Measurements from ENCODE around the gene DCAKD. TPM values are rescaled to one million over a fixed set of nuclear protein-coding genes. Genes with fewer than 3 reads are reported as not detected.

The DCAKD gene
- total RNA-seq, 1 experiment from 2014 or later: 31.9 TPM

DNA sequence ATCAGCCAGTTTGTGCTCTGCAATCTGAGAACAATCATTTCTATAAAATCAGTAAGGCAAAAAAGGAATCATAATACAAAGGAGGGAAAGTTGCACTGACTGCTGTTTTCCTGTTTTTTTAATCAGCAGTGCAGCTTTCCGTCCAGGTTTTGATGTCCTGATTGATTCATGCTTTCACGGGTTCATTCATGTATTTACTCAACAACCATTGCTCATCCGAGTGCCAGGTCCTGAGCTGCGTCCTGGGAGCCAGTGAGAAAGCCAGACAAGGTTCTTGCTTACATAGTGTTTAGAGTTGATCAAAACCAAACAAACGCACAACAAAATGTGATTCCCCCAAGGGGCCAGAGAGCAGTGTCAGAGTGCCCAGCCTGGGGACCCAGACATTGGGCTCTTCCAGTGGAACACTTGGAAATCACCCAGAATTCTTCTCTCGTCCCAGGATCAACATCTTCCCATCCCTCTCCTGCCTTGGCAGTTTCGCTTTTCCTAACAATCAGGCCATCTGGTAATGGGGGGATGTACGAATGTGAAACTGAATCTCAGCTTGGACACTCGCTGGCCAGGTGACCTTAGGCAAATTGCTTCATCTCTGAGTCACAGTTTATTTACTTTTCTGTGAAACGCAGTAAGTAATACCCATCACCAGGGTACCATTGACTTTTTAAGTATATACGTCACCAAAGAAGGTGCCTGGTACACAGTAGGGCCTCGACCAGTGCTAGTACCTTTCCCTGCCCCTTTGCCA lies 70.0 kb downstream of the DCAKD start:
- Histone ChIP-seq H3K4me2 (ENCODE audit: low read length) (no peak overlapping the region), H3K27me3 (ENCODE audit: insufficient read depth, low read length) (peaks cover 3% of the 10 kb centered on the region), H2AFZ (ENCODE audit: low read depth, low read length, poor library complexity, severe bottlenecking) (no peak overlapping the region), H3K79me2 (ENCODE audit: insufficient read depth, low read length) (no peaks in the 10 kb centered on the region), H3K9me2 (ENCODE audit: insufficient read depth) (no peaks in the 10 kb centered on the region), H3K9ac (ENCODE audit: low read length) (no peak overlapping the region), H3K4me3 (replicated peaks in 1 of 2; ENCODE audit: low read depth in 1 of 2, low read length in 2 of 2) (no peak overlapping the region), H3K36me3 (ENCODE audit: control insufficient read depth in 1 of 2, insufficient read depth in 2 of 2, low read length in 2 of 2) (no peaks in the 10 kb centered on the region), H3K4me1 (ENCODE audit: control insufficient read depth in 1 of 2, insufficient read depth in 2 of 2, low read length in 2 of 2) (no peaks in the 10 kb centered on the region), H3K27ac (ENCODE audit: low read depth, low read length) (no peak overlapping the region), H4K20me1 (ENCODE audit: insufficient read depth) (no peaks in the 10 kb centered on the region), H3K9me3 (ENCODE audit: control insufficient read depth in 1 of 2, insufficient read depth in 1 of 2, low read depth in 1 of 2, low read length in 2 of 2) (no peaks in the 10 kb centered on the region)
- ChIA-PET RAD21 (ENCODE audit: low non-redundant PET in 1 of 2, low total read pairs in 2 of 2, uncharacterized antibody in 2 of 2, unreplicated experiment in 2 of 2) (no interaction called here), CTCF (no interaction called here), POLR2A (no interaction called here)
- ATAC-seq: no peak
- intact Hi-C loops (cut with micrococcal nuclease): no loop called here
- no TSS peak for BruUV-seq (replicated peaks)
- TF ChIP-seq SIN3A (IDR thresholded peaks at IDR 0.05; ENCODE audit: low read depth): no peak
- TF ChIP-seq ZFX (IDR thresholded peaks at IDR 0.05): no peak
- no peak for TF ChIP-seq POLR2AphosphoS5 (IDR thresholded peaks at IDR 0.05; ENCODE audit: low read depth, low read length)
- no peak for TF ChIP-seq FOSL1 (IDR thresholded peaks at IDR 0.05; ENCODE audit: low read depth)
- no peak for TF ChIP-seq EZH2phosphoT487 (IDR thresholded peaks at IDR 0.05; ENCODE audit: borderline replicate concordance)
- TF ChIP-seq TCF7L2 (IDR thresholded peaks at IDR 0.05; ENCODE audit: borderline replicate concordance, extremely low read depth, insufficient read depth, insufficient read length): no peak
- no peak for TF ChIP-seq CEBPB (IDR thresholded peaks at IDR 0.05; ENCODE audit: low read depth)
- TF ChIP-seq POLR2A (IDR thresholded peaks at IDR 0.05; ENCODE audit: borderline replicate concordance, extremely low read depth, insufficient read depth, insufficient read length): no peak
- TF ChIP-seq, protein P1, sequence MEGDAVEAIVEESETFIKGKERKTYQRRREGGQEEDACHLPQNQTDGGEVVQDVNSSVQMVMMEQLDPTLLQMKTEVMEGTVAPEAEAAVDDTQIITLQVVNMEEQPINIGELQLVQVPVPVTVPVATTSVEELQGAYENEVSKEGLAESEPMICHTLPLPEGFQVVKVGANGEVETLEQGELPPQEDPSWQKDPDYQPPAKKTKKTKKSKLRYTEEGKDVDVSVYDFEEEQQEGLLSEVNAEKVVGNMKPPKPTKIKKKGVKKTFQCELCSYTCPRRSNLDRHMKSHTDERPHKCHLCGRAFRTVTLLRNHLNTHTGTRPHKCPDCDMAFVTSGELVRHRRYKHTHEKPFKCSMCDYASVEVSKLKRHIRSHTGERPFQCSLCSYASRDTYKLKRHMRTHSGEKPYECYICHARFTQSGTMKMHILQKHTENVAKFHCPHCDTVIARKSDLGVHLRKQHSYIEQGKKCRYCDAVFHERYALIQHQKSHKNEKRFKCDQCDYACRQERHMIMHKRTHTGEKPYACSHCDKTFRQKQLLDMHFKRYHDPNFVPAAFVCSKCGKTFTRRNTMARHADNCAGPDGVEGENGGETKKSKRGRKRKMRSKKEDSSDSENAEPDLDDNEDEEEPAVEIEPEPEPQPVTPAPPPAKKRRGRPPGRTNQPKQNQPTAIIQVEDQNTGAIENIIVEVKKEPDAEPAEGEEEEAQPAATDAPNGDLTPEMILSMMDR (IDR thresholded peaks at IDR 0.05 in 2 of 3, conservative IDR thresholded peaks at IDR 0.05 in 1 of 3; ENCODE audit: borderline replicate concordance in 1 of 3, insufficient read depth in 1 of 3, low read depth in 2 of 3, low read length in 2 of 3): no peak
- TF ChIP-seq ATF3 (IDR thresholded peaks at IDR 0.05): no peak
- TF ChIP-seq ZNF274 (IDR thresholded peaks at IDR 0.05; ENCODE audit: low read depth, low read length): no peak
- no peak for TF ChIP-seq YY1 (IDR thresholded peaks at IDR 0.05; ENCODE audit: extremely low read depth, insufficient replicate concordance, low read depth, low read length)
- no peak for TF ChIP-seq RAD21 (IDR thresholded peaks at IDR 0.05; ENCODE audit: low read depth)
- TF ChIP-seq MAX (IDR thresholded peaks at IDR 0.05): no peak
- TF ChIP-seq, protein P2, sequence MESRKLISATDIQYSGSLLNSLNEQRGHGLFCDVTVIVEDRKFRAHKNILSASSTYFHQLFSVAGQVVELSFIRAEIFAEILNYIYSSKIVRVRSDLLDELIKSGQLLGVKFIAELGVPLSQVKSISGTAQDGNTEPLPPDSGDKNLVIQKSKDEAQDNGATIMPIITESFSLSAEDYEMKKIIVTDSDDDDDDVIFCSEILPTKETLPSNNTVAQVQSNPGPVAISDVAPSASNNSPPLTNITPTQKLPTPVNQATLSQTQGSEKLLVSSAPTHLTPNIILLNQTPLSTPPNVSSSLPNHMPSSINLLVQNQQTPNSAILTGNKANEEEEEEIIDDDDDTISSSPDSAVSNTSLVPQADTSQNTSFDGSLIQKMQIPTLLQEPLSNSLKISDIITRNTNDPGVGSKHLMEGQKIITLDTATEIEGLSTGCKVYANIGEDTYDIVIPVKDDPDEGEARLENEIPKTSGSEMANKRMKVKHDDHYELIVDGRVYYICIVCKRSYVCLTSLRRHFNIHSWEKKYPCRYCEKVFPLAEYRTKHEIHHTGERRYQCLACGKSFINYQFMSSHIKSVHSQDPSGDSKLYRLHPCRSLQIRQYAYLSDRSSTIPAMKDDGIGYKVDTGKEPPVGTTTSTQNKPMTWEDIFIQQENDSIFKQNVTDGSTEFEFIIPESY (IDR thresholded peaks at IDR 0.05; ENCODE audit: extremely low read depth, insufficient replicate concordance, low read length): no peak
- no peak for DNase-seq (ENCODE audit: low read depth, low spot score)
